ELF-1 (cell line): Measurements from ENCODE around the gene ITGB5.
"Not testable (repeated sequence)": the region's sequence is repeated elsewhere in the genome, so short reads cannot be mapped to it uniquely, and the experiment has no call there.

Experiments used
- DNase-seq: peaks from one replicate; pipeline ENCODE4 v3.0.0-alpha.2; 2016; ENCODE audit warnings: low read depth, low spot score

The ITGB5 gene

DNA sequence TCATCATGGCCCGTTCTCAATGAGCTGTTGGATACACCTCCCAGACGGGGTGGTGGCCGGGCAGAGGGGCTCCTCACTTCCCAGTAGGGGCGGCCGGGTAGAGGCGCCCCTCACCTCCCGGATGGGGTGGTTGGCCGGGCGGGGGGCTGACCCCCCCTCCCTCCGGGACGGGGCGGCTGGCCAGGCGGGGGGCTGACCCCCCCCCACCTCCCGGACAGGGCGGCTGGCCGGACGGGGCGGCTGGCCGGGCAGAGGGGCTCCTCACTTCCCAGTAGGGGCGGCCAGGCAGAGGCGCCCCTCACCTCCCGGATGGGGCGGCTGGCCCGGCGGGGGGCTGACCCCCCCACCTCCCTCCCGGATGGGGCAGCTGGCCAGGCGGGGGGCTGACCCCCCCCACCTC is 137.3 kb downstream of the ITGB5 start:
- DNase-seq = not testable (repeated sequence)

DNA sequence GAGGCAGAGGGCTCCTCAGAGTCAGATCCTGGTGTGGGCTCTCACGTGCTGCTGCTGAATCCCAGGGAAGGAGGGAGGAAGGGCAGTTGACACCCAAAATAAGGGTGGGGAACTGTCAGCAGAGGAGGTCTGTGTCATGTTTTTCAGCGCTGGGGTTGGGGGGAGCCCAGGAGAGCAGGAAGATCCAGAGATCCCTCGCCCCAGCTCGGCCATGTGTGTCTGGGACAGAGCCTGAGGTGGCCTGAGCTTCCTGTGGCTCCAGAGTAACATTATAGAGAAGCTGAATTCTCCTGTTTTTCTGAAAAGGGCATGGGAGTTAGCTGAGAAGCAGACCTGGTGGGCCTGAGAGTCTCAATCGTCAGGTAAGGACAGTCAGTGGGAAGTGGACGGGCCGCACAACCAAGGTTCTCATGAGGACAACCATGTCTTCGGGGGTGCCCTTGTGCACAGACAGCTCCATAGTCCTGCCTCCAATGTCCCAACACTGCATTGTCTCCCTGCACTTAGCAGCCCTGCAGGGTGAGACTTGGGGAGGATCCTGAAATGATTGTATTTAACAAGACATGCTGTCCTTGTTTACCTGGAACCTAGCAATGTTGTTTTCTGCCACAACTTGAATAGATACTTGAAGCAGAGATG is 138.5 kb downstream of the ITGB5 start:
- peak; percentile 38 for DNase-seq

DNA sequence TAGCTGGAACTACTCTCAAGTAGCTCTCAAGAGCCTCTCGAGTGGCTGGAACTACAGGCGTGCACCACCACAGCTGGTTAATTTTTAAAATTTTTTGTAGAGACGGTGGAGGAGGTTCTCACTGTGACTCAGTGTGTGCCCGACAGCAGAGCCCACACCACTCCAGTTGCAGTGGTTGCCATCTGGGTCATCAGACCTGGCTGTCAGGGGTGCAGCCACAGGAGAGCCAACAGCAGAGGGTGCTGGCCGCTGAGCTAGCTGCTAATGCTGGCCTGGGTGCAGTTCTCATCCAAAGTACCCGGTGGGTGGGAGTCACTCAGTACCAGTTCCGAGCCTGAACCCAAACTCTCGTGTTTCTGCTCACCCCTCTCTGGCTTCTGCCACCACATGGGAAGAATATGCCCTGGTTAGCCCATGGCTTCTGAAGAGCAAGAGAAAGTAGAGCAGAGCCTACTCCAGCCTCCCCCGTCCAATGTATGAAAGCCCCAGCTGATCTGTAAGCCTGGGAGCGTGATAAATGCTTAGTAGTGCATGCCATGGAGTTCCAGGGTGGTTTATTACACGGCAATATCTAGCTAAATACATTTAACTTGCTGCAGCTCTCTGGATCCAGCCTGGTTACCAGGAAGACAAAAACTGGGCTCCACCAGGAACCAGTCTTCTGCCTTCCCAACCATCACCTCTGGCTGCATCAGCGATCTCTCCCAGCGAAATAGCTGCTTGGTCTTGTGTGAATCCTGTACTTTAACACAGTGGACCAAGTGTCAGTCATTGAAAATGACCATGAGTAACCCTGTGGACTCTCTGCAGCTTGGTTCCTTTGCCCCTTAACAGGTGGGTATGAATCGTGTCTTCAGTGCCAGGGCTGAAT is 139.8 kb downstream of the ITGB5 start:
- DNase-seq = no peak

DNA sequence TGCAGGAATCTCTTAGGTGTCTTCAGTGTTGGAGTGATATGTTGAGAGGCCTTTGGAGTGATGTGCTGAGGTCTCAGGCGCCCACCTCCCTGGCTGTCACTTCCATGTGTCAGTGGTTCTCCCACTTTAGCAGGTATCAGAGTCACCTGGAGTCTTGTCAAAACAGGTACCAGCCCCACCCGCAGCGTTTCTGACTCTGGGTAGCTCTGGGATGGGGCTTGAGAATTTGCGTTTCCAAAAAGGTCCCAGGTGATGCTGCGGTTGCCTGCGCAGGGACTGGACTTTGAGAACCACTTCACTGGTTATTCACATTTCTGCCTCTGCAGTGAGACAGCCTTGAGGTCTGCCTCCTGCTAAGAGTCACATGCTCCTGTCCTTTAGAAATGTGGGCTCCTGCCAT is 141.4 kb downstream of the ITGB5 start:
- DNase-seq = no peak

DNA sequence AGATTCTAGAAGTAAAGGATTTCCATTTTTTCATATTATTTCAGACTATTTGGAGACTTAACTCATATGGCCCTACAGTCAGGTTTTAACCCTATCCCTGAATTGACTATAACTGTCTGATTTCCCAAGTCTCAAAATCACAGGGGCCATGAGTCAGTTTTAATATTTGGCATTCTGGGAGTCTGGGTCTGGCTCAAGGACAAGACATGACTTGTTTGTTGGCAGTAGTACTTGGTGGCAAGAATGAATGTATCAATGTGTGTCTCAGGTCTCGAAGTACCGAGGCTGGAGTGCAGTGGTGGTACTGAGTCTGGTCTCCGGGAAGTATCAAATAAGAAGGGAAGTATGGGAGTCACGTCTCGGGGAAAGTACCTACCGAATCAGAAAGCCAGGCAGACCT is 146.1 kb downstream of the ITGB5 start:
- no peak for DNase-seq

DNA sequence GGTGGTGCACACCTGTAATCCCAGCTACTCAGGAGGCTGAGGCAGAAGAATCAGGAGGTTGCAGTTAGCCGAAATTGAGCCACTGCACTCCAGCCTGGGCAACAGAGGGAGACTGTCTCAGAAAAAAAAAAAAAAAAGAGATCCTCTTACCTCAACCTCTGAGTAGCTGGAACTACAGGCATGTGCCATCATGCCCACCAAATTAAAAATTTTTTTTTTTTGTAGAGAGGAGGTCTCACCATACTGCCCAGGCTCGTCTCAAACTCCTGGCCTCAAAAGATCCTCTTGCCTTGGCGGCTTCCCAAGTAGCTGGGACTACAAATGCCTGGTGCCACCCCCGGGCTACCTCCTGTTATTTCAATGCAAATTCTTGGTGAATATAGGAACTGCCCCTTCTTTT is 155.4 kb downstream of the ITGB5 start:
- DNase-seq = no peak

DNA sequence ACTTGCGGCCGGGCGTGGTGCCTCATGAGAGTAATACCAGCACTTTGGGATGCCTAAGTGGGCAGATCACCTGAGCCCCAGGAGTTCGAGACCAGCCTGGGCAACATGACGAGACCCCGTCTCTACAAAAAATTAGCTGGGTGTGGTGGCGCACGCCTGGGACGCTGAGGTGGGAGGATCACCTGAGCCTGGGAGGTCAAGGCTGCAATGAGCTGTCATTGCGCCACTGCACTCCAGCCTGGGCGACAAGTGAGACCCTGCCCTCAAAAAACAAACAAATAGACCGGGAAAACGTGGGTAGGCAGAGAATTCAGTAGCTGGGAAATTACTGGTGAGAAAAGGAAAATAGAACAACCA is 156.2 kb downstream of the ITGB5 start:
- DNase-seq = peak; percentile 32

DNA sequence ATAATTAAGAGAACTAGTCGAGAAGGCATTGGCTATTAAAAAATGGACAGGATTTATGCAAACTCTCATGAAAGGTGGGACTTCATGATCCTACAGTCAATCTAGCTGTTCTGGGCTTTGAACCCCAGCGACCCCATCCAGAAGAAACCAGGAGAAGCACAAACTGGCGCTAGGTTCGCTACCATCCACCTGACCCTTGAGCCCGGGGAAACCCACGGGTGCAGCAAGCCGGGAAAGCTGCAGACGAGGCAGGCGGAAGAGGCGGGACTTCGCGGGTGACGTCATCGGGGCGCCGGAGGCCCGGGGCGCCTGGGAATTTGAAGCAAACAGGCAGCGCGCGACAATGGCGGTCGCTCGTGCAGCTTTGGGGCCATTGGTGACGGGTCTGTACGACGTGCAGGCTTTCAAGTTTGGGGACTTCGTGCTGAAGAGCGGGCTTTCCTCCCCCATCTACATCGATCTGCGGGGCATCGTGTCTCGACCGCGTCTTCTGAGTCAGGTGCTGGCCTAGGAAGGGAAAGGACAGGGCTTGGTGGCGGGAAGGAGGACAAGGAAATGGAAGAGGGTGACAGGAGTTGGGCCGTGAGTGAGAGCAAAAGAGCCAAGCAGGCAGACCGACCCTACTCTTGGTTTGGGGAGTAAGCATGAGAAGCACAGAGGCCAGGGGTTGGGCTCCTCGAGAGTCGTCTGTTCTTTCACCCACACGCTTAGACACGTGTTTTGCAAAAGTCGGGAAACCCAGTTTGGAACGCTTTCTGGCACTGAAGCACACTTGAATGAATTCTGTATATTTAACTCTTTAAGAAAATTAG is 156.8 kb downstream of the ITGB5 start, which contains the start of gene UMPS:
Gene UMPS, plus strand, starts transcription at position 324 of the 812 bp plus-strand sequence. Its CDS starts 20 bp downstream, at position 344.
- peak; percentile 93 for DNase-seq

DNA sequence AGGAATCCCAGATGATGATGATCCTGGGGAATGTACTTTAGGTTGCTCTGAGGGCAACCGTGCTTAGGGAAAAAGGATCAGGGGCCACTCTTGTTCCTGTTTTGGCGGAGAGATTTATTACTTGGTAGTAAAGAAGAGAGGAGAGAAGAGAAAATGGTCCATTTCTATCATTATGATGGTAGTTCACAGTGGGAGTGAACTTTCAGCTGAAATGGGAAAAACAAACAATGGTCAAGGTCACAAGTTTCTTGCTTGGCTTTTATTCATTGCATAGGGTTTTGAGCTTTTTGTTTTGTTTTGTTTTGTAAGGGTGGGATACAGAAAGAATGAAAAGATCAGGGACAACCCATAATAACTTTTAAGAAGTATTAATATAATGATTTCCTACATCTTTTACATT is 164.6 kb downstream of the ITGB5 start:
- no peak for DNase-seq

DNA sequence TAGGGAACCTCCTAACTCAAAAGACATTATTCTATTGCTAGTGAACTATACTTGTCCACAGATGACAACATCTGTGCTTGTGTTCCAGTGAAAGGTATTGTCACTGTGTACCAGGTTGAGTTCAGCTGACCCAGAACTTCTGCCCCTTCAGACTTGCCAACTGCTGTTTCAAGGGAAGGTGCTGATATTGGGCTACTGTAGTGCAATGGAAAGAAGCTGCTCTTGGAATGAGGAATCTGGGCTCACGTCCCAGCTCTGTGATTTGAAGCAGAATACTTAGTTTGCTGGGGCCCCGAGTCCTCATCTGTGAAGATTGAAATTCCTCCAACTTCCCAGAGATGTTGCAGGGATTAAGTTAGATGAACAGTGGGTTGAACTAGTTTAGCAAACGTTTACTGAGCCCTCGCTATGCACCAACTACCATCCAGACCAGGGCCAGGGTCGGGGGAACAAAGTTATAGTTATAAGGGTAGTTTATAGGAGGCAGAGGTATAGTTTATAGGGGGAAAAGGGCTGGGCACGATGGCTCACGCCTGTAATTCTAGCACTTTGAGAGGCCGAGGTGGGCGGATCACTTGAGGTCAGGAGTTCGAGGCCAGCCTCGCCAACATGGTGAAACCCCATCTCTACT is 172.8 kb downstream of the ITGB5 start:
- no peak for DNase-seq
